GM19035 (cell line): ENCODE measurements around the gene MBOAT2.

Source experiments
- ATAC-seq: cut with Tn5 transposase; IDR thresholded peaks from one replicate; pipeline ENCODE4 v1.9.1; 2021; ENCODE audit not compliant: unreplicated experiment

Gene MBOAT2

GRCh38 chr2:8862230-8862629 lies 141.3 kb downstream of the MBOAT2 start:
- ATAC-seq = no peak

- no peak for ATAC-seq
Observed at GRCh38 chr2:8861797-8862196, 141.7 kb downstream of the MBOAT2 start.

GRCh38 chr2:8860239-8860638 lies 143.2 kb downstream of the MBOAT2 start:
- ATAC-seq = no peak

GRCh38 chr2:8858910-8859309 lies 144.6 kb downstream of the MBOAT2 start:
- no peak for ATAC-seq

GRCh38 chr2:8858264-8858663 lies 145.2 kb downstream of the MBOAT2 start:
- no peak for ATAC-seq

GRCh38 chr2:8857709-8858108 lies 145.8 kb downstream of the MBOAT2 start:
- ATAC-seq = no peak

- no peak for ATAC-seq
Observed at GRCh38 chr2:8856176-8856575, 147.3 kb downstream of the MBOAT2 start.

GRCh38 chr2:8855010-8855409 lies 148.5 kb downstream of the MBOAT2 start:
- no peak for ATAC-seq

GRCh38 chr2:8853426-8853825 lies 150.1 kb downstream of the MBOAT2 start:
- no peak for ATAC-seq

- no peak for ATAC-seq
Observed at GRCh38 chr2:8851811-8852560, 151.5 kb downstream of the MBOAT2 start.

GRCh38 chr2:8850845-8851487 lies 152.5 kb downstream of the MBOAT2 start:
- no peak for ATAC-seq

GRCh38 chr2:8849327-8849726 lies 154.2 kb downstream of the MBOAT2 start:
- no peak for ATAC-seq

- ATAC-seq = no peak
Observed at GRCh38 chr2:8848328-8849100, 155.0 kb downstream of the MBOAT2 start.

- ATAC-seq = no peak
Observed at GRCh38 chr2:8847400-8847799, 156.1 kb downstream of the MBOAT2 start.

GRCh38 chr2:8841932-8842331 lies 161.6 kb downstream of the MBOAT2 start:
- ATAC-seq = no peak

- ATAC-seq = no peak
Observed at GRCh38 chr2:8840475-8841091, 162.9 kb downstream of the MBOAT2 start.

GRCh38 chr2:8839189-8839965 lies 164.1 kb downstream of the MBOAT2 start:
- ATAC-seq = no peak

- ATAC-seq = peak; percentile 4
Observed at GRCh38 chr2:8837795-8838140, 165.7 kb downstream of the MBOAT2 start.

GRCh38 chr2:8836971-8837794 lies 166.3 kb downstream of the MBOAT2 start, which contains the start of gene KIDINS220:
Gene KIDINS220, minus strand, starts transcription at chr2:8837613. Its CDS starts 10,520 bp downstream, at chr2:8827093.
- ATAC-seq = peak; percentile 88

- no peak for ATAC-seq
Observed at GRCh38 chr2:8835279-8835678, 168.2 kb downstream of the MBOAT2 start.
